IPS DF 4.7 (cell line): ENCODE measurements around the gene FILIP1L.
"Not testable (repeated sequence)": the region's sequence is repeated elsewhere in the genome, so short reads cannot be mapped to it uniquely, and the experiment has no call there.

ENCODE experiments used
- DNase-seq: peaks from one replicate; pipeline ENCODE4 v3.0.0-alpha.2; 2013; ENCODE audit warnings: low spot score; ENCODE audit errors: extremely low read depth

The FILIP1L gene

GRCh38 chr3:100099621-100100020, 14.7 kb downstream of the FILIP1L start:
- no peak for DNase-seq

GRCh38 chr3:100098784-100099070, 15.6 kb downstream of the FILIP1L start:
- DNase-seq, result no peak

GRCh38 chr3:100097919-100098783, 16.1 kb downstream of the FILIP1L start:
- DNase-seq, result no peak

- DNase-seq, result no peak
Observed at GRCh38 chr3:100096866-100097265, 17.4 kb downstream of the FILIP1L start.

GRCh38 chr3:100096286-100096685, 18.0 kb downstream of the FILIP1L start:
- not testable (repeated sequence) for DNase-seq

GRCh38 chr3:100093831-100094230, 20.5 kb downstream of the FILIP1L start:
- no peak for DNase-seq

- DNase-seq, result no peak
Observed at GRCh38 chr3:100090669-100091005, 23.7 kb downstream of the FILIP1L start.

GRCh38 chr3:100089812-100090668, 24.3 kb downstream of the FILIP1L start:
- DNase-seq, result peak; percentile 46

GRCh38 chr3:100088735-100089368, 25.4 kb downstream of the FILIP1L start:
- no peak for DNase-seq

- DNase-seq, result no peak
Observed at GRCh38 chr3:100087198-100087597, 27.1 kb downstream of the FILIP1L start.

GRCh38 chr3:100086401-100086800, 27.9 kb downstream of the FILIP1L start:
- DNase-seq, result no peak

- DNase-seq, result no peak
Observed at GRCh38 chr3:100084100-100084806, 30.0 kb downstream of the FILIP1L start.

GRCh38 chr3:100083209-100083608, 31.1 kb downstream of the FILIP1L start:
- no peak for DNase-seq

- no peak for DNase-seq
Observed at GRCh38 chr3:100082714-100083113, 31.6 kb downstream of the FILIP1L start.

GRCh38 chr3:100081986-100082692, 32.2 kb downstream of the FILIP1L start:
- DNase-seq, result no peak

GRCh38 chr3:100081311-100081710, 33.0 kb downstream of the FILIP1L start:
- no peak for DNase-seq

- DNase-seq, result no peak
Observed at GRCh38 chr3:100080573-100080972, 33.7 kb downstream of the FILIP1L start.

- DNase-seq, result no peak
Observed at GRCh38 chr3:100079328-100079727, 35.0 kb downstream of the FILIP1L start.

GRCh38 chr3:100076731-100077529, 37.4 kb downstream of the FILIP1L start:
- DNase-seq, result no peak
